Inferior parietal cortex (tissue), 1 donor: ENCODE results near the gene BMPR1B.

Experiments used
- DNase-seq: peaks from one replicate; pipeline ENCODE4 v3.0.0-alpha.2; 2016; ENCODE audit errors: extremely low spot score

Gene BMPR1B

DNA sequence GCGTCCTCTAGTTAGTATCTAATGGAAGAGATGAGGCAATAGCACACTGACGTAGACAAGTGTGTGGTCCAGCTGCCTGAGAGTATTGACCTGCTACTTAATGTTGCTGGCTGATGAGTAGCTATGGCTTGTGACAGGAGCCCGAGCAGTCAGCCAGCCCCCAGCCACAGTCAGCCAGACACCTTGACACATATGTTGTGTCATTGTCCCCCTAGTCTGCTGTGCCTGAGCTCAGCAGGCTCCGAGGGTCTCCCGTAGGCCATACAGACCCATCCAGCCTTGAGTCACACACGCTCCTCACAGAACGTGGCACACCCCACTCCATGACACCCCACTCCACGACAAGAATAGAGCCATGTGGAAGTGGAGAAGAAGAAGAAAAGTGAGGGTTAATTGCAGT lies 428.9 kb downstream of the BMPR1B start:
- DNase-seq = no peak

GRCh38 chr4:95188701-95189370 lies 431.1 kb downstream of the BMPR1B start:
- no peak for DNase-seq

GRCh38 chr4:95190751-95191436 lies 433.1 kb downstream of the BMPR1B start:
- DNase-seq = no peak

- DNase-seq = no peak
Observed at GRCh38 chr4:95191537-95191936, 433.8 kb downstream of the BMPR1B start.

GRCh38 chr4:95193391-95194224 lies 435.9 kb downstream of the BMPR1B start:
- no peak for DNase-seq

DNA sequence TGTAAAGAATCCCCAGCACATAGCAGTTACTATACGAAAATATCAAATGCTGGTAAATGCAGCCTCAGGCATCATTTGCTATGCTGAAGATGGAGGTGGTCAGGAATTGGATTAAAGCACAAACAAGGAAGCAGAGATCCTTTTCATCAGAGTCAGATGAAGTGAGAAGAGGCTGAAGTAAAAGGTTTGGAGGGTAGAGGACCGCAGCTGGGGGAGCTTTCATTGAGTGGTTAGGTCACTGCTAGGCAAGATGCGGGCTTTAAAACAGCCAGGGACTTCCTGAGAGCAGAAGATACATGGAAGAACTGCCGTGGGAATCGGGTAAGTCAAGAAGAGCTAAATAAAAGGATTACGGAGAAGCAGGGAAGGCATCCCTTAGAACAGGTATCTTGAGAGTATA lies 439.6 kb downstream of the BMPR1B start:
- DNase-seq = no peak

DNA sequence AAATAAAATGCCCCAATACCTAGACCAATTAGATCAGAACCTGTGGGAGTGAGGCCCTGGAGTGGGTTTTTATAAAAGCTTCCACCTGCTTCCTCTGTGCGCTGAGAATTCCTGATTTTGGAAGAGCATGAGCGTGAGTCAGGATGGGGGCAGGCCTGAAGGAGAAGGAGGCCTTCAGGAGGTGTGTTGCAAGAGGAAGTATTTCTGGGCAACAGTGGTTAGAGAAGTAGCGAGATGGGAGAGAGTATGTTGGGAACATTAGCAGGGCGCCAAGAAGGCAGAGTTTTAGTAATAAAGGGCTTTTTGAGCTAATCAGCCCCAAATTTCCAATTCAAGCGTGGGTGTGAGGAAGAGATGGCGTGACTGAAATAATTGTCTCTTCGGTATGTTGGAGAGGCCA lies 441.2 kb downstream of the BMPR1B start:
- DNase-seq = no peak

DNA sequence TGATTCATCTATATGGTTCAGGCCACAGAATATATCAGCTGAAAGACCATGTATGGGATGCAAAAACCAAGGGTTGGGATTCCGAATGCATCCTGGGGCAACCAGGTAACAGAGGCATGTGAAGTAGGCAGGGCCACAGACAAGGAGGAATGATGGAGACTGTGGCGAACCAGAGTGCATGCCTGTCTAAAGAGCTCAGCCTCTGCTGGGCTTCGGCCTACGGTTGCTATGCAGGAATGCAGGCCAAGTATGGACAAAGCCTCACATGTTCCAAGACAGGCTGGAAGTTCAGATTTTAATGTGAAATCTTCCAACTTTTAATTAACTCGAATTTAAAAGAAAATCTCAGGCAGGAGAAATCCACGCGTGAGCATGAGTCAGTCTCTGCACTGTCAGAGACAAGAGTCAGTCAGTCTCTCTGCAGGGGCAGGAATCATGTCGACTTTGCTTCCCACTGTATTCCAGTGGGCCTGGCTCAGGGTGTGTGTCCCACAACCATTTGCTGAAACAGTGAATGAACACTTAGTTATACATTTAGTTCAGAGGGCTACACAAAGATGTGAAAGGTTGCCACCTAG lies 446.6 kb downstream of the BMPR1B start:
- no peak for DNase-seq

GRCh38 chr4:95204873-95205272 lies 447.1 kb downstream of the BMPR1B start:
- no peak for DNase-seq
